GM12878 (cell line): ENCODE measurements around the gene GTPBP3. TPM values are rescaled to one million over a fixed set of nuclear protein-coding genes. Genes with fewer than 3 reads are reported as not detected.

Source experiments
- BCLAF1 ChIP-seq: fragments of 450-650 bp; IDR thresholded peaks from 2 replicates; pipeline ENCODE4 v1.6.1; 2017; ENCODE audit warnings: antibody characterized with exemption, mild to moderate bottlenecking, moderate library complexity
- BHLHE40 ChIP-seq, 2 experiments: fragments of 450-650 bp in 1 of 2; IDR thresholded peaks; 2 replicates each; pipeline ENCODE4 v1.6.1; 2011 to 2017; ENCODE audit warnings: low read depth in 2 of 2, borderline replicate concordance in 1 of 2, improper control_type of control experiment in 1 of 2, low read length in 1 of 2, mild to moderate bottlenecking in 1 of 2
- CEBPB ChIP-seq, 2 experiments: fragments of 150-350 bp in 1 of 2; IDR thresholded peaks; 2 replicates each; pipeline ENCODE4 v1.6.1; 2012 to 2014; ENCODE audit warnings: low read depth in 2 of 2, low read length in 2 of 2, borderline replicate concordance in 1 of 2, inconsistent platforms in 1 of 2
- CTCF ChIP-seq, 3 experiments: IDR thresholded peaks in 2 of 3; conservative IDR thresholded peaks in 1 of 3; 2 replicates each; pipeline ENCODE4 v1.5.1; 2011; ENCODE audit warnings: low read depth in 3 of 3, low read length in 3 of 3, mild to moderate bottlenecking in 3 of 3, control low read depth in 2 of 3, moderate library complexity in 2 of 3, inconsistent platforms in 1 of 3, mixed read lengths in 1 of 3; ENCODE audit not compliant: control insufficient read depth in 2 of 3, insufficient read depth in 1 of 3; ENCODE audit errors: extremely low read depth in 1 of 3
- CUX1 ChIP-seq: IDR thresholded peaks from 2 replicates; pipeline ENCODE4 v1.6.1; 2012; ENCODE audit warnings: improper control_type of control experiment, low read depth, low read length; ENCODE audit not compliant: insufficient replicate concordance
- FOS ChIP-seq: IDR thresholded peaks from 3 replicates; pipeline ENCODE4 v1.6.1; 2011; ENCODE audit warnings: borderline replicate concordance; ENCODE audit not compliant: insufficient read length; ENCODE audit errors: extremely low read depth
- FOXK2 ChIP-seq: fragments of 450-650 bp; IDR thresholded peaks from 2 replicates; pipeline ENCODE4 v1.6.1; 2017; ENCODE audit warnings: mild to moderate bottlenecking, moderate library complexity
- MXI1 ChIP-seq: fragments of 150-350 bp; IDR thresholded peaks from 2 replicates; pipeline ENCODE4 v1.6.1; 2011; ENCODE audit warnings: low read depth, mild to moderate bottlenecking, inconsistent platforms, low read length, improper control_type of control experiment
- PAX8 ChIP-seq: fragments of 450-650 bp; IDR thresholded peaks from 2 replicates; pipeline ENCODE4 v1.6.1; 2017; ENCODE audit warnings: mild to moderate bottlenecking, moderate library complexity
- RAD21 ChIP-seq: IDR thresholded peaks from 2 replicates; pipeline ENCODE4 v1.6.1; 2011; ENCODE audit warnings: mild to moderate bottlenecking, low read depth, low read length, moderate library complexity; ENCODE audit not compliant: insufficient read depth
- SIN3A ChIP-seq: IDR thresholded peaks from 2 replicates; pipeline ENCODE4 v1.6.1; 2012; ENCODE audit warnings: low read depth, low read length, improper control_type of control experiment
- SP1 ChIP-seq: IDR thresholded peaks from one replicate; pipeline ENCODE4 v1.6.1; 2011; ENCODE audit warnings: low read depth, low read length
- SPI1 ChIP-seq: IDR thresholded peaks from 2 replicates; pipeline ENCODE4 v1.6.1; 2011; ENCODE audit warnings: low read depth, mild to moderate bottlenecking, low read length, moderate library complexity, borderline replicate concordance; ENCODE audit not compliant: insufficient read depth
- ZBTB11 ChIP-seq: fragments of 450-650 bp; formaldehyde crosslinking; IDR thresholded peaks from 2 replicates; pipeline ENCODE4 v1.5.0; 2022; ENCODE audit warnings: mild to moderate bottlenecking, missing genetic modification characterization
- polyA plus RNA-seq, 11 experiments: library from polyadenylated mRNA; depleted of rRNA in 4 of 11; unstranded in 6 of 11; stranded (reverse) in 5 of 11; fragments of >200 nt; fragmentation: Nextera tagmentation in 4 of 11; fragmentation: Illumina TruSeq in 1 of 11; extraction: Ambion mirVana in 4 of 11; extraction: Trizol in 1 of 11; gene quantifications; 1 replicate in 1 of 11; 2 replicates in 10 of 11; pipeline versions ENCODE4 v1.2.1 to v1.2.3, GENCODE V29; 2011 to 2016; ENCODE audit warnings: inconsistent platforms in 2 of 11, missing spikeins in 2 of 11, low read depth in 1 of 11
- total RNA-seq, 4 experiments: library from RNA; depleted of rRNA in 3 of 4; stranded (reverse); fragments of >200 nt in 3 of 4; fragmentation: Illumina TruSeq in 1 of 4; extraction: Trizol in 1 of 4; gene quantifications; 2 replicates each; pipeline versions ENCODE4 v1.2.1 to v1.2.3, GENCODE V29; 2013 to 2021

Gene GTPBP3
- total and polyA plus RNA-seq, 10 of the 15 experiments (the other 5 are each of a cell fraction or from before 2014, with no cell fraction given): 2.9 to 46.8 (median 15.4) TPM

GRCh38 chr19:17303167-17303939 is 34.0 kb upstream of the GTPBP3 start, which contains the start of gene ABHD8 (continued):
- TF ChIP-seq CEBPB (IDR thresholded peaks at IDR 0.05; ENCODE audit: borderline replicate concordance in 1 of 2, low read depth in 2 of 2, low read length in 2 of 2) (no peak), PAX8 (no peak), BCLAF1 (no peak), CTCF (IDR thresholded peaks at IDR 0.05 in 2 of 3, conservative IDR thresholded peaks at IDR 0.05 in 1 of 3; ENCODE audit: control insufficient read depth in 2 of 3, extremely low read depth in 1 of 3, insufficient read depth in 1 of 3, low read depth in 3 of 3, low read length in 3 of 3) (peak; percentile 24 to 54 (median 30); a peak in 3 of 6 replicates), SPI1 (peak; percentile 39; the same call in 1 of the 2 replicates), RAD21 (no peak), MXI1 (peak; percentile 39; the same call in 1 of the 2 replicates), BHLHE40 (IDR thresholded peaks at IDR 0.05; ENCODE audit: borderline replicate concordance in 1 of 2, low read depth in 2 of 2, low read length in 1 of 2) (peak; percentile 37 to 88; a peak in 3 of 4 replicates), SP1 (peak; percentile 99), ZBTB11 (CRISPR knock-in tag) (no peak), SIN3A (peak; percentile 61; the same call in 1 of the 2 replicates), CUX1 (no peak), FOS (peak; percentile 55), FOXK2 (no peak)
